ELF-1 (cell line): ENCODE data around the gene PLA2G4B.

Experiments used
- DNase-seq: peaks from one replicate; pipeline ENCODE4 v3.0.0-alpha.2; 2016; ENCODE audit warnings: low read depth, low spot score

Gene PLA2G4B

DNA sequence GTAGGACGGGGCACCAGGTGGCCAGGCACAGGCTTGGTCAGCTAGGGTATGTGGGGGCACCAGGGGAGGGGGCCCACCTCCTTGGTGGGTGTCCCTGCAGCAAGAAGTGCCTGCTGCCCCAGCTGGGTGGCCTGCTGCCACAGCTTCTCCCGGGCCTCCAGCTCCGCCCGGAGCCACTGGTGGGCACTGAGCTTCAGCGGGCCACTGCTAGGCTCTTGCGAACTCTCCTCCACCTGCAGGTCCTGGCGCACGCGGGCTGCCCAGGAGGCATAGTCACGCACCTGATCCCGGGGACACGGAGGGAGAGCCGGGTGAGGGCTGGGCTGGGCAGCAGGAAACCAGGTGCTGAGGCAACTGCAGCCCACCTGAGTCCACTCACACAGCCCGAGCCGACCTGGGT lies 29.7 kb downstream of the PLA2G4B start:
- no peak for DNase-seq

GRCh38 chr15:41869770-41870688 lies 31.4 kb downstream of the PLA2G4B start:
- DNase-seq: no peak

- no peak for DNase-seq
Measured at GRCh38 chr15:41870689-41871081, 32.0 kb downstream of the PLA2G4B start.

DNA sequence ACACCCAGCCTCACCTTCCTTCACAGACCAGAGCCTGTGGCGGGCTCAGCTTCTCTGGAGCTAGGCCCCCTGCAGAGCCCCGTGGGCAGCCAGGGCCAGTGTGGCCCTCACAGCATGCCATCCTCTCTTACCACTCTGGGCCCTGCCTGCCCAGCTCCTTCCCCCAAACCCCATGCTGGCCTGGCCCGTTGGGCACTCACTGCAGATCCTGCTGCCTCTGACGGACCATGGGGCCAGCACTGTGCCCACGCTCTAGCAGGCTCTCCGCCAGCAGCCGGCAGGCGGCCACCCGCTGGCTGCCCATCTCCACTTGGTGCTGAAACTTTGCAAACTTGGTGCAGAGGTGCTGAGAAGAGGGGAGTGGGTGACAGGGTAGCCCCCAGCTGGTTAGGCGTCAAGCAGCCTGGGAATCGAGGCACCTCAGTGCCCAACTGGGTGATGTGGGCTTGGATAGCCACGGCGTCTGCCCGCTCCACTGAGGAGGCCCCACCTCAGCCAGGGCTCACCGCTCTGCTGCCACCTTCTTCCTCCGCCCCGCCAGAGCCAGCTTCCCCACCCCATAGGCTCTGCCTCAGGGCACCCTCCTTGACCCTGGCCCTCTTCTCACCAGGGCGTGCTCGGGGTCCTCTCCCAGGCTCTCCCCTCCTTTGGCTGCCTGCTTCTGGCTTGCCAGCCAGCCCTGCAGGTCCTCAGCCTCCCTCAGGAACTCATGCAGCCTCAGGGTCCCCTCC lies 32.7 kb downstream of the PLA2G4B start:
- DNase-seq: no peak

- DNase-seq: no peak
Measured at GRCh38 chr15:41872166-41872747, 33.6 kb downstream of the PLA2G4B start.

DNA sequence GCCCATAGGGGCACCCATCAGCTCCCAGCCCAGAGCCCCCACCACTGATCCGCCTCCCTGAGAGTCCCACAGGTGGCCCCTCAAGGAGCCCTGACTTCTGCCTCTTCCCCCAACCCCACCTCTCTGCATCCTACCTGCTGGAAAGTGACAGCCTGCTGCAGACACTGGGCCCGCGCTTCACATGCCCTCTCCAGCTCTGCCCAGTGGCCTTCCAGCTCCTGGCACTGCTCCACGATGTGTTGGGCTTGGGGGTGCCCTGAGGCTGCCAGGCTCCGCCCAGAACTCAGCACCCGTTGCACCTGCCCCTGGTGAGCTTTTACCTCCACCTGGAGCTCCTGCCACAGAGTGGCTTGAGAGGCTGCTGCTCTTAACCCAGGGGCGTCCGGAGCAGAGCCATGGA lies 35.1 kb downstream of the PLA2G4B start:
- no peak for DNase-seq

DNA sequence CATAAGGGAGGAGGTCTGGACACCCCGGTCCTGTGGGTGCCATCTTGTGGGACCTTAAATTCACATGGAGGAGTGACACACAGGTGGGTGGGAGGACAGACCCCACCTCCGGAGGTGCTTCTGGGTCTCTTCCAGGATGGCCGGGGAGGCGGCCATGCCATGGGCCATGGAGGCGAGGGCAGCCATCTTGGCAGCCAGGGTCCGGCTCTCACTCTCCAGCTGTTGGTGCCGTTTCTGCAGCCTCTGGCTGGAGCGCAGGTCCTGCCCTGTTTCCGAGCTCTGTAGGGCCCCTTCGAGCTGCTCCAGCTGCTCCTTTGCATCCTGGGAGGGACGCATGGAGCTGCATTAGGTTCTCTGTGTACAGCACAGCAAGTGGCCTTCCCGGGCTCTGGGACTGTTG lies 36.1 kb downstream of the PLA2G4B start:
- no peak for DNase-seq

DNA sequence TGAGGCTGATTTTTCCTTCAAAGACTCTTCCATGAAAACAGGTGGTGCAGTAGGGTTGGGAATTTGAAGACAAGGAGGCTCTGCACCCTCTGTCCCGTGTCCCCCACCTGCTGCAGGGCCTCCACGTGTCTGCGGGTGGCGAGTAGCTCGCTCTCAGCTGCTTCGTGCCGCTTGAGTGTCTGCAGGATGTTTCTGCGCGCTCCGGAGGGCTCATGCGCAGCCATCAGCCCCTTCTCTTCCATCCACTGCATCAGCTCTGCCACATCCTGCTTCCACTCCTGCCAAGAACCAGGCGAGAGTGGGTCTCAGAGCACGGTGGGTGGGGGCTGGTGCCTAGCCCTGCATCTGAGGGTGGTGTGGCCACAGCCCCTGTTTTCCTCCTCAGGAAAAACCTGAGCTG lies 37.4 kb downstream of the PLA2G4B start:
- no peak for DNase-seq

- DNase-seq: no peak
Measured at GRCh38 chr15:41876689-41877088, 38.0 kb downstream of the PLA2G4B start.

GRCh38 chr15:41877631-41878354 lies 39.1 kb downstream of the PLA2G4B start:
- no peak for DNase-seq

- no peak for DNase-seq
Measured at GRCh38 chr15:41878355-41878699, 39.7 kb downstream of the PLA2G4B start.

- no peak for DNase-seq
Measured at GRCh38 chr15:41879321-41879845, 40.7 kb downstream of the PLA2G4B start.

GRCh38 chr15:41880156-41880877 lies 41.7 kb downstream of the PLA2G4B start:
- DNase-seq: no peak

DNA sequence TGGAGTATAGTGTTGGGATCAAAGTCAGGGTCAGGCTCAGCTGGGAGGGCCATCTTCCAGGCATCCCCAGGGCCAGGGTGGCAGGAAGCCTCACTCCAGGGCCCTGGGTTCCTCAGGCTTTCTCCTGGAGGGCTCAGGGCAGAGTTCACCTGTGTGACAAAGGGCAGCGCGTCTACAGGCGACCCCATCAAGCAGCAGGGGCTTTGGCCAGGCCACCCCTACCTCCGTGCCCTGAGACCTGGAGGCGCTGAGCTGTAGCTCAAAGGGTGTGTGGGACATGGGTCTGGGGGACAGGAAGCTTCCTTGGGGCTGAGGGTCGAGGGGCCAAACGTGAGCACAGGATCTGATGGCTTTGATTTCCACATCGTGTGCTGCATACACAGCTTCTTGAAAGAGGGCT lies 42.4 kb downstream of the PLA2G4B start:
- no peak for DNase-seq

DNA sequence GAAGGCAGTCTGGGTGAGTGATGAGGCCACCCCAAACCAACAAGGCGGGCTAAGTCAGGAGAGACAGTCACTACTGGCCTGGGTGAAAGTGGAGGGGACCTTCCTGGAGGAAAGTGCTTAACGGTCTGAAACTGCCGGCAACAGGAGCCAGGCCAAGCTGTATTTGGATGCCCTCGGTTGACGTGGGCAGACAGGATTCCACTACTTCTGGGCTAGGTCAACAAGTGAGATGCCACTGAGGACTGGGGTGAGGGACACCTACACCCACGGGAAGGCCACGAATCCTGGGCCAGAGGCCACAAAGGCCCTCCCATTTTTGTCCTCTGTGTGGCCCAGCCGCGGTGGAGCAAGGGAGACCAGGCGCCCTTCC lies 42.9 kb downstream of the PLA2G4B start:
- DNase-seq: no peak

- no peak for DNase-seq
Measured at GRCh38 chr15:41881920-41882688, 43.5 kb downstream of the PLA2G4B start.

- DNase-seq: no peak
Measured at GRCh38 chr15:41882689-41883483, 44.2 kb downstream of the PLA2G4B start.

- DNase-seq: no peak
Measured at GRCh38 chr15:41883484-41883825, 44.8 kb downstream of the PLA2G4B start.

DNA sequence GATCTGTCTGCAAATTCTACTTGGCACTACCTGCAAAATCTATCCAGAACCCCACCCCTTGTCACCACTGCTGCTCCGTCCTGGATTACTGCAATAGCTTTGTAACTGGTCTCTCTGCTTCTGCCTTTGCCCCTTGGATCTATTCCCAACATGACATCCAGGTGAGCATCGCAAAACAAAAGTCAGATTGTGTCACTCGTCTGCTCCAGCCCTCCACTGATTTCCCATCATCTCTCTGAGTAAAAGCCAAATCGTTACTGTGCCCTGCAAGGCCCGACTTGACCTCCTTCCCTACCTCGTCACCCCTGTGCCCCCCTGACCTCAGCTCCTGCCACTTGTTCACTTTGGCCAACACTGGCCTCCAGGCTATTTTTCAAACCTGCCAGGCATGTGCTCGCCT lies 45.8 kb downstream of the PLA2G4B start:
- no peak for DNase-seq

- no peak for DNase-seq
Measured at GRCh38 chr15:41885321-41885720, 46.7 kb downstream of the PLA2G4B start.
